PFSK-1 (cell line): ENCODE data around the gene SEC16B.

Experiments
- POLR2AphosphoS5 ChIP-seq: IDR thresholded peaks from 2 replicates; pipeline ENCODE4 v1.6.1; 2012; ENCODE audit warnings: low read depth, mild to moderate bottlenecking, control low read depth, low read length, moderate library complexity
- SIN3A ChIP-seq: IDR thresholded peaks from 2 replicates; pipeline ENCODE4 v1.6.1; 2012; ENCODE audit warnings: mild to moderate bottlenecking, low read length, moderate library complexity, borderline replicate concordance; ENCODE audit not compliant: insufficient read depth

- TF ChIP-seq POLR2AphosphoS5 (no peak), SIN3A (no peak)
Observed at GRCh38 chr1:177995369-177995768, 25.5 kb upstream of the SEC16B start.
